GM20000 (cell line): ENCODE results near the gene CCSER2.

Experiments used
- DNase-seq: peaks from one replicate; pipeline ENCODE4 v3.0.0; 2012; ENCODE audit warnings: low spot score
- TF ChIP-seq, protein P1 (sequence below): IDR thresholded peaks from 2 replicates; pipeline ENCODE4 v1.5.1; 2012; ENCODE audit warnings: mild to moderate bottlenecking, control low read depth; ENCODE audit errors: extremely low read depth, missing control alignments

CCSER2 gene

DNA sequence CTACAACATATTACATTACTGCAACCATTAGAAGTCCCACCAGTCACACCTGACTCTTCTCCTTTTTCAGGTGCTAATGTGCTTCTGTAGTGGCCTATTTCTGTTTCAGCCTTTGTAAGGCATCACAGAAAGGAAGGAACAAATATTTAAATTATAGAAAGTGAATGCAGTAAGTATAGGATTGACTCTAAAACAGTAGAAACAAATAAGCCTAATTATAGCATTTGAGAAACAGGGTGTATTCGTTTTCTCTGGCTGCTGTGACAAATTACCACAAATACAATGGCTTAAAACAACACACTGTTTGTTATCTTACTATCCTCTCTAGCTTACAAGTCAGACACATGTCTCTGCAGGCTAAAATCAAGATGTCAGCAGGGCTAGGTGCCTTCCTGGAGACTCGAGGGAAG lies 69.4 kb downstream of the CCSER2 start:
- DNase-seq = no peak
- TF ChIP-seq, protein P1, sequence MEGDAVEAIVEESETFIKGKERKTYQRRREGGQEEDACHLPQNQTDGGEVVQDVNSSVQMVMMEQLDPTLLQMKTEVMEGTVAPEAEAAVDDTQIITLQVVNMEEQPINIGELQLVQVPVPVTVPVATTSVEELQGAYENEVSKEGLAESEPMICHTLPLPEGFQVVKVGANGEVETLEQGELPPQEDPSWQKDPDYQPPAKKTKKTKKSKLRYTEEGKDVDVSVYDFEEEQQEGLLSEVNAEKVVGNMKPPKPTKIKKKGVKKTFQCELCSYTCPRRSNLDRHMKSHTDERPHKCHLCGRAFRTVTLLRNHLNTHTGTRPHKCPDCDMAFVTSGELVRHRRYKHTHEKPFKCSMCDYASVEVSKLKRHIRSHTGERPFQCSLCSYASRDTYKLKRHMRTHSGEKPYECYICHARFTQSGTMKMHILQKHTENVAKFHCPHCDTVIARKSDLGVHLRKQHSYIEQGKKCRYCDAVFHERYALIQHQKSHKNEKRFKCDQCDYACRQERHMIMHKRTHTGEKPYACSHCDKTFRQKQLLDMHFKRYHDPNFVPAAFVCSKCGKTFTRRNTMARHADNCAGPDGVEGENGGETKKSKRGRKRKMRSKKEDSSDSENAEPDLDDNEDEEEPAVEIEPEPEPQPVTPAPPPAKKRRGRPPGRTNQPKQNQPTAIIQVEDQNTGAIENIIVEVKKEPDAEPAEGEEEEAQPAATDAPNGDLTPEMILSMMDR = no peak

DNA sequence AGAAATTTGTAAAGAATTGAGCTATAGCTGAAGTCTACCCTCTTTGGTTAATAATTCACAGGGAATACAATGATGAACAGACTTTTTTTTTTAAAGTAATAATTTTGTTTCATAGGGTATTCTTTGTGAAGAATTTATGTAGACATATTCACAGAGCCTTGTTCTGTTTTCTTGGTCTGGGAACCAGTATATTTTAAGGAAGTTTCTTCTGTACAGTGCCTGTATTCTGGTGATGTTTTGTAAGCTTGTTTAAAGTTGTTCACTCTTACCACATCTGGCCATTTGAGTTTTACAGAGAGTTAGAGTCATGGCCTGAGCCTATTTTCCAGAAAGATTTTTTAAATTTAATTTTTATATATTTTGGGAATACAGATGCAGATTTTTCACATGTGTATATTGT lies 70.3 kb downstream of the CCSER2 start:
- DNase-seq = no peak
- TF ChIP-seq, protein P1 = no peak

DNA sequence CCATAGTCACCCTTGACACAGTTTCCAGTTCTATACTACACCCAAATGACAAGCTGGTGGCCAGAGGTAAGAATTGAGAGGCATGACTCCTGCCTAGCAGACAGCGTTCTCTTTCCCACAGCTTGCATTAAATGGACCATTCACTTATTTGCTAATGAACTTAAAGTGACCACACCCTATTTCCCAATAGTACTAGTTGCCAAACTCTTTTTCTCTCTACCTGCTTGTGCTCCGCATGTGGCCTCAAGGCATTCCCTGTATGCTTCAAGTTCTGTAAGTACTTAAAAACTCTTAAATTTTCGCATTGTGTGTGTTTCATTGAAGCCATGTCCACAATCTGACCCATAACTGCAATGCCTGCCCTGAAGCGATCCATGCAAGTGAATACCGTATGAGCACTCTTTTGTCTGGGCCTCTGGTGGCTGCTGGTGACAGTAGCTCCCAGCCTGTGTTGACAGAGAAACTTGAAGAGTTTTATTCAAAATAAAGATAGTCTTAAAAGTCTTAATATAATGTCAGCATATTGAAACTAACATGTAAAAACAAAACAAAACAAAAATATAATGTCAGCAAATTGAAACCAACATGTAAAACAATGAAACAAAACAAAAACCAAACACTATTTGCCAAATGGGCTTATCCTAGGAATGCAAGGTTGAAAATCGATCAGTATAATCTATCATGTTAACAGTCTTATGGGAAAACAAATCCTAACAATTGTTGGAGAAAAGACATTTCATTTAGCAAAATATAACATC lies 73.6 kb downstream of the CCSER2 start:
- TF ChIP-seq, protein P1 = no peak
- no peak for DNase-seq

DNA sequence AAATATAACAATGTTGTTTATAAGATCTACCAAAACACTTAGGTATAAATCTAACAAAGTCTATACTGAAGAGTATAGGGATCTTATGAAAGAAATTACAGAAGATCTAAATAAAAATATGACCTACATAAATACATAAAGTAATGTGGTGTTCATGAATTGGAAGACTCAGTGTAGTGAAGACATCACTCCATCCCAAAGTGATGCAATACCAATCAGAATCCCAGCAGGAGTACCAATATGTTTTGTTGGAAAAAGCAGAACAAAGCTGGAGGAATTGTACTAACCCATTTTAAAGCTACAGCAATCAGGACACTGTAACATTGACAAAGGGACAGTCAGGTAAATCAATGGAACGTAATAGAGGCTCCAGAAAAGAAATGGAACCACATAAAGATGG lies 76.4 kb downstream of the CCSER2 start:
- no peak for DNase-seq
- TF ChIP-seq, protein P1 = no peak

DNA sequence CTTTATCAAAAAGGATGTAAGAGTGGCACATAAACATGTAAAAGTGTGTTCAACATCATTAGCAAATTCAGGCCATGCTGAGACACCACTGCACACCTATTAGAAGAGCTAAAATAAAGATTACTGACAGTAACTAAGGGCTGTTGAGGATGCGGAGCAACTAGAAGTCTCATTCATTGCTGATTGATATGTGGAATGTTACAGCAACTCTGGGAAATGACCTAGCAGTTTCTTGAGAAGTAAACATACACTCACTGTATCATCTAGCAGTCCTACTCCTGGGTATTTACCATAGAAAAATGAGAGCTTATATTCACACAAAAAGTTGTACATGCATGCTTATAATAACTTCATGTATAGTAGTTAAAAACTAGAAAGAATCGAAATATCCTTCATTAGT lies 77.3 kb downstream of the CCSER2 start:
- TF ChIP-seq, protein P1 = no peak
- no peak for DNase-seq

DNA sequence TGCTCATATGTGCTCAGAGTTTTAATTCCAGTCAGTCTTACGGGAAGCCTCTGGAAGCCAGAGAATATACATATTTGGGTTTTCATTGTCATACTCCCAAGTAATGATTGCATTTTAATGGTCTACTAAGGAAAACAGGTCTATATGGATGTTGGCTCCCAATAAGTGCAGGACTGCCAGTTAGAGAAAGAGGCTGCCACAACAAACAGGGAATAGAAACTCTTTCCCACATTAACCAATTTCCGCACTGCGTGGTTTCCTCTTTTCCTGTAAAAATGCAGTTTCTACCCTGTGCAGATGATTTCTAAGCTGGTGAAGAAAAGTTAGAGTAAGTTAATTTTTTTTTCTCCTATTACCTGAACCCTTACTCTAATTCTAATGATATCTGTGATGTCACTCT lies 78.2 kb downstream of the CCSER2 start:
- DNase-seq = no peak
- TF ChIP-seq, protein P1 = no peak

DNA sequence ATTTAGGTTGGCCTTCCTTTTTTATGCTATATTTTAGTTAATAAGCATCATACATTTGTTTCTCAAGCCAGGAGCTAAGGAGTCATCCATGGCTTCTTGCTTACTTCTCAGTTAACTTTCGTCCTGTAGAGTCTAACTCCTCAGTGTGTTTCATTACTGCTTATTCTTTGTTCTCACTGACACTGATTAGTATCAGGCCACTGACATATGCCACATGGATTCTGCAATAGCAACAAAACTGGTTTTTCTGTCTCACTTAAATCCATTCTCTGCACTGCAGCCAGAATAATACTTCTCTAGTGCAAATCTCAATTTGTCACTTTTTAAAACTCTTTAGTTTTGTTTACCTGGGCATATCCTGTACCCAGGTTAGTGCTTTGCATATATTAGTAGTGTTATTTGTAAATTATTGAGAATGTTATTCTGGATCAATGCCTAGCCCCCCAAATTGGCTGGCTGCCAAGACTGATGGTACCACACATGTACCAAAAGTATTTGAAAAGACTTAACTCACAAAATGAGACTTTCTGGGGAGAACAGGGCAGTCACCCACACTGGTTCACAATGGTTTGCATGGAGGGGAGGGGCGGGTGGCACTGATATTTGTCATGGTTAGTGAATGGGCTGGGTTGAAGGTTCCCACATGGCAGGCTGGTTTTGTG lies 79.1 kb downstream of the CCSER2 start:
- DNase-seq = no peak
- TF ChIP-seq, protein P1 = no peak
